K562 (cell line): Measurements from ENCODE around the gene USH1G. TPM values are rescaled to one million over a fixed set of nuclear protein-coding genes. Genes with fewer than 3 reads are reported as not detected.

Source experiments
- ATAC-seq: fragments of 200-7000 bp; cut with Tn5 transposase; 3 replicates; pipeline ENCODE4 v1.9.1; 2020; ENCODE audit warnings: moderate library complexity
- BruUV-seq: library from RNA; stranded (reverse); fragments of 400-500 nt; replicated peaks from 2 replicates; lab custom pipeline; 2021; lab: Mats Ljungman, UMichigan
- CTCF ChIA-PET: fragments of 300-600 bp; formaldehyde crosslinking; extraction: SDS; loops from one replicate; lab custom pipeline; 2021; ENCODE audit warnings: low intra/inter-chr PET ratio; lab: Yijun Ruan, JAX
- POLR2A ChIA-PET: fragments of 300-600, 350-650 bp; sonication (Branson Sonifier 250); formaldehyde crosslinking; extraction: SDS; loops from one replicate; lab custom pipeline; 2021; ENCODE audit warnings: antibody characterized with exemption, inconsistent platforms; lab: Yijun Ruan, JAX
- DNase-seq, 4 experiments: peaks; one replicate each; pipeline versions ENCODE4 v3.0.0 to v3.0.0-alpha.2; 2011 to 2018; ENCODE audit warnings: low spot score in 3 of 4, mixed read lengths in 3 of 4; ENCODE audit errors: extremely low read depth in 1 of 4
- FAIRE-seq: peaks from 2 replicates; lab custom pipeline; 2011; peaks lifted over from hg19 to GRCh38; lab: Jason Lieb, UNC
- H2AFZ ChIP-seq: 2 replicates; pipeline ENCODE4 v1.6.0; 2011; ENCODE audit warnings: low read depth, low read length, control low read depth, inconsistent platforms
- H3K27ac ChIP-seq: fragments of 200-600 bp; 3 replicates; pipeline ENCODE4 v1.8.0; 2011; ENCODE audit warnings: low read depth, mild to moderate bottlenecking, control low read depth, inconsistent platforms, low read length, moderate library complexity, mixed read lengths; ENCODE audit errors: extremely low read depth
- H3K27me3 ChIP-seq, 2 experiments: fragments of 300-600 bp in 1 of 2; 2 replicates in 1 of 2; 3 replicates in 1 of 2; pipeline versions ENCODE4 v1.6.0 to v1.8.0; 2011; ENCODE audit warnings: inconsistent platforms in 2 of 2, low read length in 2 of 2, mild to moderate bottlenecking in 1 of 2, mixed read lengths in 1 of 2, moderate library complexity in 1 of 2; ENCODE audit not compliant: control insufficient read depth in 2 of 2, insufficient read depth in 2 of 2
- H3K36me3 ChIP-seq: fragments of 300-600 bp; 3 replicates; pipeline ENCODE4 v1.8.0; 2011; ENCODE audit warnings: mild to moderate bottlenecking, low read length, inconsistent platforms; ENCODE audit not compliant: control insufficient read depth, insufficient read depth
- H3K4me1 ChIP-seq, 2 experiments: fragments of 200-600 bp in 1 of 2; replicated peaks in 1 of 2; 2 replicates in 1 of 2; 3 replicates in 1 of 2; pipeline versions ENCODE4 v1.5.1 to v1.8.0; 2011; ENCODE audit warnings: inconsistent platforms in 2 of 2, low read length in 2 of 2, mild to moderate bottlenecking in 1 of 2, mixed read lengths in 1 of 2, moderate library complexity in 1 of 2; ENCODE audit not compliant: control insufficient read depth in 2 of 2, insufficient read depth in 2 of 2
- H3K4me2 ChIP-seq: 2 replicates; pipeline ENCODE4 v1.6.1; 2011; ENCODE audit warnings: low read length, control low read depth, inconsistent platforms, mixed read lengths; ENCODE audit not compliant: insufficient read depth
- H3K4me3 ChIP-seq: fragments of 200-600 bp; sonication (generic), shearing (Covaris generic); 2 replicates; pipeline ENCODE4 v1.5.1; 2016; ENCODE audit warnings: control low read depth, inconsistent platforms
- H3K79me2 ChIP-seq: fragments of 200-600 bp; 3 replicates; pipeline ENCODE4 v1.8.0; 2011; ENCODE audit warnings: low read length, inconsistent platforms; ENCODE audit not compliant: control insufficient read depth, insufficient read depth
- H3K9ac ChIP-seq, 2 experiments: 2 replicates each; pipeline versions ENCODE4 v1.6.0 to v1.6.1; 2011; ENCODE audit warnings: low read depth in 2 of 2, low read length in 2 of 2, control low read depth in 1 of 2, inconsistent platforms in 1 of 2, mild to moderate bottlenecking in 1 of 2, mixed read lengths in 1 of 2; ENCODE audit not compliant: insufficient read depth in 1 of 2
- H3K9me1 ChIP-seq: one replicate; pipeline ENCODE4 v1.6.0; 2011; ENCODE audit warnings: inconsistent platforms, mild to moderate bottlenecking, low read length, moderate library complexity; ENCODE audit not compliant: control insufficient read depth, insufficient read depth
- H3K9me3 ChIP-seq: replicated peaks from 2 replicates; pipeline ENCODE4 v1.5.1; 2011; ENCODE audit warnings: low read depth, low read length, inconsistent platforms; ENCODE audit not compliant: control insufficient read depth, insufficient read depth
- H4K20me1 ChIP-seq: replicated peaks from 2 replicates; pipeline ENCODE4 v1.6.1; 2011; ENCODE audit warnings: low read length, inconsistent platforms, mixed read lengths; ENCODE audit not compliant: control insufficient read depth, insufficient read depth
- CTBP1 ChIP-seq: fragments of 450-650 bp; IDR thresholded peaks from 2 replicates; pipeline ENCODE4 v1.6.1; 2016; ENCODE audit warnings: borderline replicate concordance
- FOXM1 ChIP-seq, 2 experiments: fragments of 450-650 bp in 1 of 2; sonication (generic) in 1 of 2; formaldehyde crosslinking in 1 of 2; IDR thresholded peaks; 2 replicates each; pipeline versions ENCODE4 v1.6.1 to v1.9.0; 2017 to 2022; ENCODE audit warnings: low read depth in 2 of 2, mild to moderate bottlenecking in 2 of 2, missing genetic modification reagents in 1 of 2, moderate library complexity in 1 of 2
- GABPB2 ChIP-seq: fragments of 250-450 bp; sonication (Bioruptor Pico); conservative IDR thresholded peaks from 2 replicates; pipeline ENCODE4 v1.5.1; 2021; ENCODE audit warnings: mild to moderate bottlenecking
- GATA2 ChIP-seq: sonication (generic); formaldehyde crosslinking; IDR thresholded peaks from 2 replicates; pipeline ENCODE4 v1.4.0; 2020; ENCODE audit warnings: mild to moderate bottlenecking, missing genetic modification reagents
- LEF1 ChIP-seq: fragments of 450-650 bp; IDR thresholded peaks from 2 replicates; pipeline ENCODE4 v1.6.1; 2016; ENCODE audit warnings: mild to moderate bottlenecking
- NELFE ChIP-seq: IDR thresholded peaks from 2 replicates; pipeline ENCODE4 v1.6.1; 2011; ENCODE audit warnings: mild to moderate bottlenecking; ENCODE audit not compliant: insufficient read depth, insufficient read length
- NR2C1 ChIP-seq, 2 experiments: fragments of 450-650 bp; IDR thresholded peaks; 2 replicates each; pipeline ENCODE4 v1.6.1; 2017; ENCODE audit warnings: mild to moderate bottlenecking in 2 of 2, antibody characterized with exemption in 1 of 2, inconsistent platforms in 1 of 2, missing compliant biosample characterization in 1 of 2, missing genetic modification characterization in 1 of 2
- SOX6 ChIP-seq: fragments of 450-650 bp; IDR thresholded peaks from 2 replicates; pipeline ENCODE4 v1.6.1; 2014; ENCODE audit warnings: mild to moderate bottlenecking
- XRCC3 ChIP-seq: fragments of 450-650 bp; IDR thresholded peaks from 2 replicates; pipeline ENCODE4 v1.6.1; 2017; ENCODE audit warnings: mild to moderate bottlenecking, moderate library complexity
- XRCC4 ChIP-seq: IDR thresholded peaks from one replicate; pipeline ENCODE4 v1.6.1; 2011; ENCODE audit not compliant: insufficient read depth, insufficient read length; ENCODE audit errors: extremely low read depth
- ZNF311 ChIP-seq: fragments of 250-450 bp; sonication (Bioruptor Pico); IDR thresholded peaks from 2 replicates; pipeline ENCODE4 v1.4.0; 2020; ENCODE audit warnings: mild to moderate bottlenecking, moderate library complexity
- ZNF507 ChIP-seq: conservative IDR thresholded peaks from 2 replicates; pipeline ENCODE4 v1.6.1; 2017; ENCODE audit warnings: missing genetic modification characterization, missing compliant biosample characterization
- ZNF77 ChIP-seq: fragments of 250-450 bp; sonication (Bioruptor Pico); IDR thresholded peaks from 2 replicates; pipeline ENCODE4 v1.5.0; 2020
- WGBS: fragments of 100-300 bp; shearing (Covaris generic); methylation state at CpG from one replicate; pipeline ENCODE4 v1.1.6; 2016; ENCODE audit warnings: low coverage, mixed read lengths; ENCODE audit not compliant: insufficient coverage; ENCODE audit errors: missing lambda C conversion rate; 5-methylcytosine and 5-hydroxymethylcytosine counted together
- in situ Hi-C: fragments of 300-500 bp; cut with MboI; formaldehyde crosslinking; loops from 4 replicates; pipeline ENCODE4 v1.15.0; 2018; ENCODE audit warnings: inconsistent platforms, mixed read lengths
- intact Hi-C: fragments of 100-400 bp; cut with micrococcal nuclease; formaldehyde crosslinking; loops from 2 replicates; pipeline ENCODE4 v1.14.2; 2022
- polyA plus RNA-seq, 8 experiments: library from polyadenylated mRNA; depleted of rRNA in 4 of 8; stranded (reverse) in 5 of 8; unstranded in 3 of 8; fragments of >200 nt; fragmentation: Nextera tagmentation in 2 of 8; fragmentation: Illumina TruSeq in 1 of 8; extraction: Ambion mirVana in 2 of 8; extraction: Trizol in 1 of 8; gene quantifications; 2 replicates each; pipeline versions ENCODE4 v1.2.1 to v1.2.3, GENCODE V29; 2011 to 2014; ENCODE audit warnings: inconsistent platforms in 1 of 8, missing spikeins in 1 of 8
- total RNA-seq, 7 experiments: library from RNA; depleted of rRNA in 6 of 7; stranded (reverse); fragments of >200 nt in 6 of 7; fragmentation: Illumina TruSeq in 2 of 7; extraction: Trizol in 2 of 7; gene quantifications; 2 replicates each; pipeline versions ENCODE4 v1.2.1 to v1.2.3, GENCODE V29; 2011 to 2021; ENCODE audit warnings: low replicate concordance in 1 of 7
- TF ChIP-seq, protein P1 (sequence below): fragments of 450-650 bp; formaldehyde crosslinking; IDR thresholded peaks from 2 replicates; pipeline ENCODE4 v1.4.0; 2020; ENCODE audit warnings: mild to moderate bottlenecking
- TF ChIP-seq, protein P2 (sequence below), 2 experiments: fragments of 250-450 bp in 1 of 2; fragments of 450-650 bp in 1 of 2; sonication (Bioruptor Pico) in 1 of 2; IDR thresholded peaks; 2 replicates each; pipeline versions ENCODE4 v1.6.1 to v1.8.0; 2016 to 2021; ENCODE audit warnings: mild to moderate bottlenecking in 2 of 2, moderate library complexity in 2 of 2, missing compliant biosample characterization in 1 of 2, missing genetic modification characterization in 1 of 2
- TF ChIP-seq, protein P3 (sequence below): fragments of 450-650 bp; formaldehyde crosslinking; IDR thresholded peaks from 2 replicates; pipeline ENCODE4 v1.4.0; 2022; ENCODE audit warnings: missing genetic modification characterization
- TF ChIP-seq, protein P4 (sequence below): fragments of 450-650 bp; IDR thresholded peaks from 2 replicates; pipeline ENCODE4 v1.6.1; 2017; ENCODE audit warnings: antibody characterized with exemption

USH1G gene
- total and polyA plus RNA-seq, 9 of the 15 experiments (the other 6 are each of a cell fraction or from before 2014, with no cell fraction given): 0.22 to 1.00 (median 0.64) TPM; not detected in 2

DNA sequence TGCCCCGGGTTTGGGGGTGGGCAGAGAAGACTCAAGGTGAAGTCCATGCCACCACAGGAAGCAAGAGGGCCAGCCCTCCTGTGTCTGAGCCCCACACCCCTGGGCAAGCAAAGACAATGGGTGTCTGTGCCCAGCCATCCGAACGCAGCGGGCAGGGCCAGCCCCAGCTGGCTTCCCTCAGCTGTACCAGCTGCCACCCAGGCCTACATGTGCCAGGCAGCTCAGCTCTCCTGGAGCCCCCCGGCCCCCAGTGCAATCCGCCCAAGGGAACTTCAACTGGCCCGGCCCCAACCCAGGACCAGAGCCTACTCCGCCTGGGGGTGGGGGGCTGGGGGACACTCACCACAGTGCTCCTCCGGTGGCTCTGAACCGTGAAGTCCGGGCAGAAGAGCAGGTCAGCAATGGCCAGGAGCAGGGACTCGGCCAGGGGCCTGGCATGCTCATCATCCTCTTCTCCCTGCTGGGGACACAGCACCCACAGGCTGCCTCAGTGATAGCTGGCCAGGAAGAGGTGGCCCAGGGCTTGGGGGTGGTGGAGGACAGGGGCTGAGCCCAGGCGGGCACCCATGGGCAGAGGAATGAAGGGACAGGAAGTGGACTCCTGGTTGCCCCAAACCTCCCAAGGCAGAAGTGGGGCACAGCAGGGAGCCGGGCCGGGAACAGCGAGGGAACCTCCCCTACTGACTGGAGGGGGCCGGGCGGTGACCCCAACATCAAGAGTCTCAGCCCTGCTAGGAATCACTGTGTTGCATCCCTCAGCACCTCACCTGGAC, 39.8 kb upstream of the USH1G start:
- Histone ChIP-seq H3K27ac (no peak overlapping the region), H3K9me1 (no peaks in the 10 kb centered on the region), H3K4me1 (peaks cover 10 to 49% of the 10 kb centered on the region in 2 experiments; a peak in 4 of 5 replicates), H3K9me3 (no peaks in the 10 kb centered on the region), H3K4me3 (no peak overlapping the region), H2AFZ (no peak overlapping the region), H3K4me2 (no peak overlapping the region), H3K36me3 (no peaks in the 10 kb centered on the region), H3K9ac (no peak overlapping the region), H4K20me1 (no peaks in the 10 kb centered on the region), H3K27me3 (no peaks in the 10 kb centered on the region), H3K79me2 (no peaks in the 10 kb centered on the region)
- DNase-seq (no peak), ATAC-seq (no peak), FAIRE-seq (no peak)
- no TSS peak for BruUV-seq
- intact Hi-C loops: loop anchor here (5.0 kb wide), 1 partner anchor 149 kb away; no protein-coding TSS in a partner anchor
- WGBS: 58% methylated on average over 10 of the region's 18 CpGs
- ChIA-PET CTCF (interaction anchor here (0.5 to 6.3 kb wide), 7 partner anchors 39 to 305 kb away, joined by 3 to 86 read pairs (median 10); partner anchors contain the start of genes OTOP2 and USH1G), POLR2A (interaction anchor here (0.6 to 2.9 kb wide), 8 partner anchors 11 to 245 kb away, joined by 3 to 16 read pairs (median 5); partner anchors contain the start of gene MRPL58)
- in situ Hi-C loops: loop anchor here (5.0 kb wide), 1 partner anchor 149 kb away; no protein-coding TSS in a partner anchor
- TF ChIP-seq XRCC4: no peak
- no peak for TF ChIP-seq FOXM1 (IDR thresholded peaks at IDR 0.05; ENCODE audit: low read depth)
- no peak for TF ChIP-seq FOXM1 (CRISPR knock-in tag; IDR thresholded peaks at IDR 0.05; ENCODE audit: low read depth)
- TF ChIP-seq, protein P1, sequence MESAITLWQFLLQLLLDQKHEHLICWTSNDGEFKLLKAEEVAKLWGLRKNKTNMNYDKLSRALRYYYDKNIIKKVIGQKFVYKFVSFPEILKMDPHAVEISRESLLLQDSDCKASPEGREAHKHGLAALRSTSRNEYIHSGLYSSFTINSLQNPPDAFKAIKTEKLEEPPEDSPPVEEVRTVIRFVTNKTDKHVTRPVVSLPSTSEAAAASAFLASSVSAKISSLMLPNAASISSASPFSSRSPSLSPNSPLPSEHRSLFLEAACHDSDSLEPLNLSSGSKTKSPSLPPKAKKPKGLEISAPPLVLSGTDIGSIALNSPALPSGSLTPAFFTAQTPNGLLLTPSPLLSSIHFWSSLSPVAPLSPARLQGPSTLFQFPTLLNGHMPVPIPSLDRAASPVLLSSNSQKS: no peak
- no peak for TF ChIP-seq NELFE
- no peak for TF ChIP-seq XRCC3
- TF ChIP-seq, protein P2, sequence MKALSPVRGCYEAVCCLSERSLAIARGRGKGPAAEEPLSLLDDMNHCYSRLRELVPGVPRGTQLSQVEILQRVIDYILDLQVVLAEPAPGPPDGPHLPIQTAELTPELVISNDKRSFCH (CRISPR knock-in tag; IDR thresholded peaks at IDR 0.05): no peak
- TF ChIP-seq, protein P2 (tag; IDR thresholded peaks at IDR 0.05): no peak
- TF ChIP-seq ZNF311 (CRISPR knock-in tag): no peak
- TF ChIP-seq GATA2: no peak
- TF ChIP-seq, protein P3, sequence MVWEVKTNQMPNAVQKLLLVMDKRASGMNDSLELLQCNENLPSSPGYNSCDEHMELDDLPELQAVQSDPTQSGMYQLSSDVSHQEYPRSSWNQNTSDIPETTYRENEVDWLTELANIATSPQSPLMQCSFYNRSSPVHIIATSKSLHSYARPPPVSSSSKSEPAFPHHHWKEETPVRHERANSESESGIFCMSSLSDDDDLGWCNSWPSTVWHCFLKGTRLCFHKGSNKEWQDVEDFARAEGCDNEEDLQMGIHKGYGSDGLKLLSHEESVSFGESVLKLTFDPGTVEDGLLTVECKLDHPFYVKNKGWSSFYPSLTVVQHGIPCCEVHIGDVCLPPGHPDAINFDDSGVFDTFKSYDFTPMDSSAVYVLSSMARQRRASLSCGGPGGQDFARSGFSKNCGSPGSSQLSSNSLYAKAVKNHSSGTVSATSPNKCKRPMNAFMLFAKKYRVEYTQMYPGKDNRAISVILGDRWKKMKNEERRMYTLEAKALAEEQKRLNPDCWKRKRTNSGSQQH (CRISPR knock-in tag): no peak
- no peak for TF ChIP-seq ZNF77
- TF ChIP-seq ZNF507: no peak
- no peak for TF ChIP-seq SOX6
- no peak for TF ChIP-seq GABPB2 (CRISPR knock-in tag)
- no peak for TF ChIP-seq LEF1
- TF ChIP-seq CTBP1: no peak
- TF ChIP-seq NR2C1 (IDR thresholded peaks at IDR 0.05): no peak
- TF ChIP-seq NR2C1 (tag; IDR thresholded peaks at IDR 0.05): no peak
- TF ChIP-seq, protein P4, sequence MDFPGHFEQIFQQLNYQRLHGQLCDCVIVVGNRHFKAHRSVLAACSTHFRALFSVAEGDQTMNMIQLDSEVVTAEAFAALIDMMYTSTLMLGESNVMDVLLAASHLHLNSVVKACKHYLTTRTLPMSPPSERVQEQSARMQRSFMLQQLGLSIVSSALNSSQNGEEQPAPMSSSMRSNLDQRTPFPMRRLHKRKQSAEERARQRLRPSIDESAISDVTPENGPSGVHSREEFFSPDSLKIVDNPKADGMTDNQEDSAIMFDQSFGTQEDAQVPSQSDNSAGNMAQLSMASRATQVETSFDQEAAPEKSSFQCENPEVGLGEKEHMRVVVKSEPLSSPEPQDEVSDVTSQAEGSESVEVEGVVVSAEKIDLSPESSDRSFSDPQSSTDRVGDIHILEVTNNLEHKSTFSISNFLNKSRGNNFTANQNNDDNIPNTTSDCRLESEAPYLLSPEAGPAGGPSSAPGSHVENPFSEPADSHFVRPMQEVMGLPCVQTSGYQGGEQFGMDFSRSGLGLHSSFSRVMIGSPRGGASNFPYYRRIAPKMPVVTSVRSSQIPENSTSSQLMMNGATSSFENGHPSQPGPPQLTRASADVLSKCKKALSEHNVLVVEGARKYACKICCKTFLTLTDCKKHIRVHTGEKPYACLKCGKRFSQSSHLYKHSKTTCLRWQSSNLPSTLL: no peak
